Smooth muscle cell of the brain vasculature (primary cell): ENCODE results near the gene LCN12.

Source experiments
- DNase-seq: peaks from one replicate; pipeline ENCODE4 v3.0.0-alpha.2; 2012; ENCODE audit warnings: low read depth, low spot score

LCN12 gene, protein sequence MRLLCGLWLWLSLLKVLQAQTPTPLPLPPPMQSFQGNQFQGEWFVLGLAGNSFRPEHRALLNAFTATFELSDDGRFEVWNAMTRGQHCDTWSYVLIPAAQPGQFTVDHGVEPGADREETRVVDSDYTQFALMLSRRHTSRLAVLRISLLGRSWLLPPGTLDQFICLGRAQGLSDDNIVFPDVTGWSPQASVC

DNA sequence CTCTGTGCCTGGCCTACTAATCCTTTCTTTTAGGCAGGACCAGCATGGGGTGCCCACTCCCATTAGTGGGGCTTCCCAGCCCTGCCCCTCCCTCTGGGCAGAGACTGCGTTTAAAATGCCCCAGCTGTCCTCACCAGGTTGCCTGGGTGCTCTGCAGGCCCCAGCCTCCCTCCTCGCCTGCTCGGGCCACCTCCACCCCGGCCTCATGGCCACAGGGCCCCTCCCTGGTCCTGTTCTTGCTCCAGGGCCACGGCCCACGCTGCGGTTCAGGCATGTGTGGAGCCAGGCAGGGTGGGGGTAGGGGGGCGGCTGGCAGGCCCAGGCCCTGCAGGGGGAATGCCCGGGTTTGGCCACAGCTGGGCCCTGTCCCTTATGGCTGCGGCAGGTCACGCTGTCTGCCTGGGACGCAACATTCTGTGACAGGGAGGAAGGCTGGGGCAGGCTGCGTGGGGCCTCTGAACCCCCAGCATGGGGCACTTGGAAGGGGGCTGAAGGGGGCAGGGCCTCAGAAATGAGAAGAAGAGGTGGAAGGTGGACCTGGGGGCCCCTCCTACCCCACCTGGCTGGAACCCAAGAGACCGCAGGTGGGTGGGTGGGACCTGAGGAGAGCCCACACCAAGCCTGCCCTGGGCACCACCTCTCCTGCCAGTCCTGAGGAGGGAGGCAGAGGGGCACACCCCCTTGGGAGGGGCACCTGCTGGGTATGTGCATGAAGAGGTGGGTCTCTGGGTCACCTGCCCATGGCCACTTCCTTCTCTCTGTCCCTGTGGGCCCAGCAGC is at the start of gene LCN12:
TSS of gene LCN12 (plus strand) at position 733 of the 780 bp plus-strand sequence. CDS start 55 bp downstream, outside the sequence.
- DNase-seq: no peak

DNA sequence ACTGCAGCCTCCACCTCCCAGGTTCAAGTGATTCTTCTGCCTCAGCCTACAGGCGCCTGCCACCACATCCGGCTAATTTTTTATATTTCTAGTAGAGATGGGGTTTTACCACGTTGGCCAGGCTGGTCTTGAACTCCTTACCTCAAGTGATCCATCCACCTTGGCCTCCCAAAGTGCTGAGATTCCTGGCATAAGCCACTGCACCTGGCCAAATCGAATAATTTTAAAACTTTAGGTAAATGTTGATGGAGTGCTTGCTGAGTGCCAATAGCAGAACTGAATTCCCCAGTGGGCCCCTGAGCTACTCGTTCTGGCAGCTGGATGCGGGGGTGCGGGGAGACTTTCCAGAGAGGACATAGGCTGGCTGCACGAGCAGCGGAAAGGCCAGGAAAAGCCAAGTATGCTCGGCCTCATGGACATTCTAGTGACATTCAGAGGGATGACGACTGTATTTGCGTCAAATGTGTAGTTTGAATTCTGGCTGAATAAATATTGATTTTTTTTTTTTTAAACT is 49.0 kb upstream of the LCN12 start:
- DNase-seq: no peak

DNA sequence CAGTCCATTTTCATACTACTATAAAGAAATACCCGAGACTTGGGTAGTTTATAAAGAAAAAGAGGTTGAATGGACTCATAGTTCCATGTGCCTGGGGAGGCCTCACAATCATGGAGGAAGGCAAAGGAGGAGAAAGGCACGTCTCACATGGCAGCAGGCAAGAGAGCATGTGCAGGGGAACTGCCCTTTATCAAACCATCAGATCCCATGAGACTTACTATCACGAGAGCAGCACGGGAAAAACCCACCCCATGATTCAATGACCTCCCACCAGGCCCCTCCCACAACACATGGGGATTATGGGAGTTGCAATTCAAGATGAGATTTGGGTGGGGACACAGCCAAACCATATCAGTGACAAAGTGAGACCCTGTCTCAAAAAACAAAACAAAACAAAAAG is 45.8 kb upstream of the LCN12 start:
- no peak for DNase-seq

DNA sequence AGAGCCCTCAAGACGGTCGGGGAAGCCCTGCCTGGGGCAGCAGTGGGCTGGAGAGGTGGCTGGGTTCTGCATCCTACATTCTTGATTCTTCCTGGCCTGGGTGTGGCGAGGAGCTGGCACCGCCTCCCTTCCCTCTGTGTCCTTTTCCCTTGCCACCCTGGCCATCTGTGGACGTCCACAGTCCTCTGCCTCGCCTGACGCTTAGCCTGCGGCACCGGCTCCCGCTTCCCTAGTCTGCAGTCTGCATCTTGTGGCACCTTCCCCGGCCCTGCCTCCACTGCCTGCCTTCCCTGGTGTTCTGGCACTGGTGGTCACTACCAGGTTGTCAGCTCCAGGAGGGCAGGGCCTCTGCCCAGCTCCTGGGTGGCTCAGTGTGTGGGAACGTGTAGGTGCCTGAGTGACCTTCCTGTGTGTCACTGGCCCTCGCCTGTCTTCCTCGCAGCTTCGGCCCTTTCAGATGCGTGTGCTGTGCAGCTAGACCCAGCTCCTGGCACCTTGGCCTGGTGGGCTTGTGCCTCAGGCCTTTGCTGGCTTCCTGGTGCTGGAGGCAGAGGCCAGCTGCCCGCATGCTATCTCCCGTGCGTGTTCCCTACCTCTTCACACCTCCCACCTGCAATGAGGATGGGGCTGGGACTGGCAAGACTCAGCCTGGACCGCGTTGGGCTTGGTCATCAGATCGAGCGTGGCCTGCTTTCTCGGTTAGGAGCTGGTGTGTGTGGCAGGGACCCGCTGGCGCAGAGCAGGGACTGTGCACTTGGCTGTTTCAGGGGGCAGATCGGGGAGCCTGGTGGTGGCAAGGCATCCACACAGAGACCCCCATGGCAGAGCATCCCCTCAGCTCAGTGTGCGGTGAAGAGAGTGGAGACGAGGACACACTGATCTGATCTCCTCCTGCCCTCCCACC is 44.8 kb upstream of the LCN12 start:
- DNase-seq: no peak

DNA sequence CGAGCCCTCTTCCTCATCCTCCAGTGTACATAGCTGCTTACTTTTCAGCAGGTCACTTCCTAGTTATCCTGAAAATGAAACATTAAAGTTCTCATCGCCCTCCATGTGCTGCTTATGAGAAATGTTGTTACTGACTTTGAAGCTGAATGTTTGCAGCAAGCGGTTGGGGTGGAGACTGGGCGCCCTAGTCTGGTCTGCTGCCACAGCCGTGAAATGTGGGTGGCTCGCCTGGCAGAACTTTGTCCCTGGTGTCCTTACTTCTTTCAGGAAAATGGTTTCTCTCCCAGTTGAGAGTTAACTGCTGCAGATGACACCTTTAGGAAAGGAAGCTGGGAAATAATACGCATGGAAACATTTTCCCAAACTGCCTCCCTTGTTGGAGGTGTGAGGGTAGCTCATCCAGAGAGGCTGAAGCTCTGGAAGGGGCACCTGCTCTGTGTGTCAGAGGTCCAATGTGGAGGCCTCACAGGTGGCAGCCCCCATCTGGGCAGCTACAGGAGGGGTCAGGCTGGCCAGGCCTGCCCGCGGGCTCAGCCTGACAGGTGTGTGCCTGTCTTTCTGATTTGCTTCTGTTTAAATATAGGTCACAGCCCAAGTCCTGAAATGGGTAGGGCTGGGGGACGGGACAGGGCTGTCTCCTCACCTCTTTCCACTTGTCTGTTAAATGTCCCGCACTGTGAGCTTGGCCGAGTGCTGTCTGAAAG is 41.7 kb upstream of the LCN12 start:
- no peak for DNase-seq

DNA sequence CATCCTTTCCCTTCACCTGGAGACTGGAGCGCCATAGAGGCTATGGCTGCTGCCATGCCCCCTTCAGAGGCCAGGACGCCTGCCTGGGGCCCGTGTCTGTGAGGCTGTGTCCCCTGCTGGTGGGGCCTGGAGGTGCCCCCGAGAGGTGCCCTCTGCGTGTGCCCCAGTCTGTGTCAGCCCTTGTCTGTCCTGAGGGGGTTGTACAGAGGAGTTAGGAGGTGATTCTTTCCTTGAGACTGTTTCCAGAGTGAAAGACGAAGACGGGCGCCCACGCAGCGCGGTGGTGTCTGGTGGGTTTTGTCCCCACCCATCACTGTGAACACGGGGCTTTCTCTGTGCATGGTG is 41.2 kb upstream of the LCN12 start:
- DNase-seq: no peak

DNA sequence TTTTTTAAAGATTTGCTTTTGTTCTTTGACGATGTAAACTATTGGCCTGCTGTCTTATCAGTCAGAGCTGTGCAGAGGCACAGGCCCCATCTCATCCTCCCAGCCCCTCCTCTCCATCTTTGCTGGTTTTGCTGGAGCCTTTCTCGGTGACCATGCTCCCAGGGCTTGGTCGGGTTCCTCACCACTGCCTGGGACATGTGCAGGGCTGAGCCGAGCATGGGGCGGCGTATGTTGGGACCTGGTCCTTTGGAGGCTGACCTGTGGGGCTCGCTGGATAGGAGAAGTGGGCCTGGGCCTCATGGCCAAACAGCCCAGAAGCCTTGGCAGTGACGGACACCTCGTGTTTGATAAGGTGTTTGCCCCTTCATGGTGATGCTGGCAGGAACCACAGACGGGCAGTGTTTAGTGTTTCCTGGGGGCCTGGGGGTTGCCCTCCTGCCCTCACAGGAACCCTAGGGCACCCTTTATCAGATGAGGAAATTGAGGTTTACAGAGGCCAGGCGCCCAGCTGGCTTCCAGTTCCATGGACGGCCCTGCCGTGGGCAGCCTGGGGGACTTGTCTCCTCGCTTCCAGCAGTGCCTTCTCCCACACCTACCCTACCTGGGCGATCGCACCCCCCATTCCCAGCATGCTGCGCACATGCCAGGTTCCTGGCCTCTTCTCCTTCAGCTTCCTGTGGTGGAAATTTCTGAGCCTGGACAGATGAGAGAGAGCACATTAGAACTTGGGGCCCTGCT is 38.2 kb upstream of the LCN12 start:
- no peak for DNase-seq

DNA sequence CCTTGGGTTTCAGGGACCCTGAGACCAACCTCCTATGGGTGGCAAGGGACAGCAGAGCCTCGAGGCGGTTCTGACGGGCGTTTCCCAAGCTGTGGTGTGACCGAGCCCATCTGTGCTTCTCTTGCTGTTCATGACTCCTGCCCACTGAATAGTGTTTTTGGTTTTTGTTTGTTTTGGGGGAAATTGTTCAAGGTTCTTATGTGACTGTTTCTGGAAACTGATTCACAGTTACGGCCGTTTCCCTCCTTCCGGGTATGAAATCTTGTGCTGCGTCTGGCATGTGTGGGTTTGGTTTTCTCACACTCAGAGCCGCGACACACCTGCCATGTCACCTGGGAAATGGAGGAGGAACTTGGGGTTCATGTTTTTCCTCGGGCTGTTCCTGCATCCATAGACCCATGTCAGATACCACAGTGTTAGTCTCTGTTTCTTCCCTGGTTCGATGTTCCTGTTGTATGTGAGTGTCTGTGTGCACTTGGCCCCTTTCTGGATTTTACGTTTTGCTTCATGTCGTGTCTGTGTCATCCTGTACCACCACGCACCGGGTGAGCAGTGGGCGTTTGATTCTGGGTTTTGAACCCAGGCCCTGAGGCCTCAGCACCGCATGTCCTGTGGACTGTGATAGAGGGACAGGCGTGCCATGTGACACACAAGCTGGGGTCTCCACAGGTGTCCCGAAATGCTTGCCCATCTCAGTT is 36.3 kb upstream of the LCN12 start:
- no peak for DNase-seq

DNA sequence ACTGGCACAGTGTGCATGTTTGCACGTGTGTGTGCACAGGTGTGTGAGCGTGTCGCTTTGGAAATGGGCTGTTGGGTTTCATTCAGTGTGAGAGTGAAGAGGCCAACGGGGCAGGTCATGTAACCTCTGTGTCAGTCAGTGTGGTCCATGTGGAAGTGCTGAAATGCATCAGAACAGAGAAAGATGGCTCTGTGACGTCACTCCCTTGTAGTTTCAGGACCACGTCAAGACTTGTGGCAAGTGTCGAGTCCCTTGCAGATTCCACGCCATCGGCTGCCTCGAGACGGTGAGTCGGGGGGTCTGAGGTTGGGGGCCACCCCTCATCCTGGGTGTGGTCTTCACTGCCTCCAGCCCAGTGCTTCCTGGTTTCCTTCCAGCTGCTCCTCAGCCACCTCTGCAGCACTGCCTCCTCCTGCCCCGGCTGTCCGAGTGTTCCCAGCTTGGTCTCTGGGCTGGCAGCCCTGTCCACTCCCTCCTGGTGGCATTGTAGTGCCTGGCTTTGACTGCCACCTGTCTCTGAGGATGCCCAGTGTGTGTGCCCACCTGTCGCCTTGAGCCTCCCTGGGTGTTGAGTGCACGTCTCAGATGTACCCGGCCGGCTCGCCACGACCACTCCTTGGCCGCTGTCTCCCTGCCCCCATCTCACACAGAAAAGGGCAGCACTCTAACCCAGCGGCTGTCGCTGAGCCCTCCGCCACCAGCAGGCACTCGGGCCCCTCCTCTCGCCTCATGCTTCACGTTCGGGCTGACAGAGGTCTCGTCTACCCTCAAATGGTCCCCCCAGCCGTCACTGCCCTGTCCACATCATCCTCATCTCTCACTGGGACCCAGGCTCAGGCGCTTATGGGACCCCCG is 35.5 kb upstream of the LCN12 start:
- no peak for DNase-seq

DNA sequence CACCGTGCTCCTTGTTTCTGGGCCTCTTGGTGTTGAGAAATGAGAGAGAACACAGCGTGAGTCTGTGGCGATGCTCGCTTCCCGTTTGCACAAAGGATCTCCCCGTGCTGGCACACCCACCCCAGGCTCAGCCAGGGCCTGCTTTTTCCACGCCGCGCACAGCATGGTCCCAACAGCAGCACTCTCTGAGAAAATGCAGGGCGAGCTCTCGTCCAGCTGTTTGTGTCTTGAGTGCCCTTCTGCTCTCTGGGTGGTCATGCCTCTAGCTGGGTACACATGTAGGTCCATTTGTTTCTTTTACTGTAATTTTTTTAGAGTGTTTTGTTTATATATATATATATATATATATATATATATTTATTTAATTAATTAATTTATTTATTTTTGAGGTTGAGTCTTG is 34.2 kb upstream of the LCN12 start:
- DNase-seq: no peak

DNA sequence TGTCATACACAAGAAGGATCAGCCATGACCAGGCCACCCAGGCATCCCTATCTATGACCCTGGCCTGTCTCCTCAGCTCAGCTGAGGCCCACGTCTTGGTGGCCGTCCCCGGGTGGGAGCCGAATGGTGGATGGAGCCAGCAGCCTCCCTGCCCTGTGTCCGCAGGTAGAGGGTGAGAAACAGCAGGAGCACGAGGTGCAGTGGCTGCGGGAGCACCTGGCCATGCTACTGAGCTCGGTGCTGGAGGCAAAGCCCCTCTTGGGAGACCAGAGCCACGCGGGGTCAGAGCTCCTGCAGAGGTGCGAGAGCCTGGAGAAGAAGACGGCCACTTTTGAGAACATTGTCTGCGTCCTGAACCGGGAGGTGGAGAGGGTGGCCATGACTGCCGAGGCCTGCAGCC is 32.0 kb upstream of the LCN12 start:
- no peak for DNase-seq

DNA sequence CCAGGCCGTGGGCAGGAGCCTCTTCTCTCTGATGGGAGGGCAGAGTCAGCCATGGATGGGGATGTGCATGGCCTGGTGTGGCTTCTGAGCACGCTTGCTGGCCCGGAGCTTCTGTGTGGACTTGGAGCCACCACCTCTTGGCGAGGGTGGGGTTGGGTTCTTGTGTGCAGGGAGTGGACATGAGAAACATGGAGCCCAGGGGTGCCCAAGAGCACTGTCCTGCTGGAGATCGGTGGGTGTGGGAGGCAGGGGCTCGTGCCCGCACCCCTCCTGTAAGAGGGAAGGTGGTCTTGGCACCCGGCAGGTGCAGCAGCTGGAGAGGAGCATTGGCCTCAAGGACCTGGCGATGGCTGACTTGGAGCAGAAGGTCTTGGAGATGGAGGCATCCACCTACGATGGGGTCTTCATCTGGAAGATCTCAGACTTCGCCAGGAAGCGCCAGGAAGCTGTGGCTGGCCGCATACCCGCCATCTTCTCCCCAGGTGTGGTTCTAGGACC is 31.3 kb upstream of the LCN12 start:
- DNase-seq: no peak

DNA sequence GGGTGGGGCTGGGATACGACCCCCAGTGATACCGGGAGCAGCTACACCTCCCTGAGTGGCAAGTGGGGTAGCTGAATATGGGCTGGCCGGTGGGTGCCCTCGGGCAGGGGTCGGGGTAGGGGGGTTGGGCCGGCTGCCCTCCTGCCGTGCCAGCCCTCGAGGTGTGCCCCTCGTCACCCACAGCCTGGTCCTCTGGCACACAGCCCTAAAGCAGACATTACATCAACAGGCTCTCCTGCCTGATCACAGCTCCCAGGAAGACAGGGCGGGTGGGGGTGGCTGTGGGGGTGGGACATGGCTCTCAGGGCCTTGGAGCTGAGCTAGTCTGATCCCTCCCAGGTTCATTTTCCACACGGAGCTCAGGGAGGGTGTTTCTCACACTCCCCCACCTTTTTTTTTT is 30.8 kb upstream of the LCN12 start:
- no peak for DNase-seq

DNA sequence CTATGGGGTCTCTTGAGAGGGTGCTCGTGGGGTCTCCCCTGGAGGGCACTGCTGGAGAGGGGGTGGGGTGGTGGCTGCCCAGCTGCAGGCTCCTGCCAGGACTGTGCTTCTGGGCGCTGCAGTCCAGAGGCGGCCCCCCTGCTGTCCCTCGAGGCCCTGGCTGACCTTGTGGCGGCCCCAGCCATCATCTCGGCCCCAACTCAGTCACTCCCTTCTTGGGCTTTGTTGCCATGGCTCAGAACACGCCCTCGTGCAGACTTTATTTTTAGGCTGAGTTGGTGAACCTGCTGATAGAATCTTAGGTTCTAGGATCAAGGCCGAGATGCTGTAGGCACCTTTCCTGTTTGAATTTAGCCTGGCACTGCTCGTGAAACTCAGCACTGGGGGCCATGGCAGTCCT is 30.4 kb upstream of the LCN12 start:
- DNase-seq: no peak

DNA sequence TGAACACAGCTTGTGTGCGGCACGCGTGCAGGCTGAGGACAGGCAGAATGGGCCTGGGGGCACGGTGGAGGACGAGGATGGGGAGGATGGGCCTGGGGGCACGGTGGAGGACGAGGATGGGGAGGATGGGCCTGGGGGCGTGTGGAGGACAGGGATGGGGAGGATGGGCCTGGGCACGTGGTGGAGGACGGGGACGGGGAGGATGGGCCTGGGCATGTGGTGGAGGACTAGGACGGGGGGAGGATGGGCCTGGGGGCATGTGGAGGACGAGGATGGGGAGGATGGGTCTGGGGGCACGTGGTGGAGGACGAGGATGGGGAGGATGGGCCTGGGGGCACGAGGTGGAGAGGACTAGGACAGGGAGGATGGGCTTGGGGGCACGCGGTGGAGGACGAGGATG is 29.5 kb upstream of the LCN12 start:
- DNase-seq: no peak

DNA sequence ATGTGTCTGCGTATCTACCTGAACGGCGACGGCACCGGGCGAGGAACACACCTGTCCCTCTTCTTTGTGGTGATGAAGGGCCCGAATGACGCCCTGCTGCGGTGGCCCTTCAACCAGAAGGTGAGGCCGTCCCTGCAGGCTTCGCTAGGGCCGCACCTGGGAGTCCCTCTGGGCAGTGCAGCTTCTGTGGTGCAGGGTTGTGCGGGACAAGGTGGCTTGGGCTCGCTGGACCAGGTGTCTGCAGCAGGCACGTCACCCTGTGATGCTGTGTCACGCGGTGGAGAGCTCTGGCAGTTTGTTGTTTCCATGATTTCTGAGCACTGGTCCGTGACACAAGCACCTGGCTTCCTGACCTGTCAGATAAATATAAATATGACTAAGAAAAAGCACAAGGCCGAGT is 28.2 kb upstream of the LCN12 start:
- no peak for DNase-seq

DNA sequence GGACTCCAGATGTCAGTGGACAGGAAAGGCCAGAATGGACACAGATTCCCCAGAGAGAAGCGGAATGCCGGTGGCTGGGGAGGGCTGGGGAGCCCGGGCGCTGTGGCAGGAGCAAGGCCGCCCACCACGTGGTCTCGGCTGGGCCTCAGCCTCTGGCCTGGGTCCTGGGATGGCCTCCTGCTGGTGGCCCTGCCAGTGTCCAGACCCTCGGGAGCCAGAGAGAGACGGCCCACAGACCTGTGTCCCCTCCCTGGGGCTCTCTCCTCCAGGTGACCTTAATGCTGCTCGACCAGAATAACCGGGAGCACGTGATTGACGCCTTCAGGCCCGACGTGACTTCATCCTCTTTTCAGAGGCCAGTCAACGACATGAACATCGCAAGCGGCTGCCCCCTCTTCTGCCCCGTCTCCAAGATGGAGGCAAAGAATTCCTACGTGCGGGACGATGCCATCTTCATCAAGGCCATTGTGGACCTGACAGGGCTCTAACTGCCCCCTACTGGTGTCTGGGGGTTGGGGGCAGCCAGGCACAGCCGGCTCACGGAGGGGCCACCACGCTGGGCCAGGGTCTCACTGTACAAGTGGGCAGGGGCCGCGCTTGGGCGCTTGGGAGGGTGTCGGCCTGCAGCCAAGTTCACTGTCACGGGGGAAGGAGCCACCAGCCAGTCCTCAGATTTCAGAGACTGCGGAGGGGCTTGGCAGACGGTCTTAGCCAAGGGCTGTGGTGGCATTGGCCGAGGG is 26.5 kb upstream of the LCN12 start:
- no peak for DNase-seq

DNA sequence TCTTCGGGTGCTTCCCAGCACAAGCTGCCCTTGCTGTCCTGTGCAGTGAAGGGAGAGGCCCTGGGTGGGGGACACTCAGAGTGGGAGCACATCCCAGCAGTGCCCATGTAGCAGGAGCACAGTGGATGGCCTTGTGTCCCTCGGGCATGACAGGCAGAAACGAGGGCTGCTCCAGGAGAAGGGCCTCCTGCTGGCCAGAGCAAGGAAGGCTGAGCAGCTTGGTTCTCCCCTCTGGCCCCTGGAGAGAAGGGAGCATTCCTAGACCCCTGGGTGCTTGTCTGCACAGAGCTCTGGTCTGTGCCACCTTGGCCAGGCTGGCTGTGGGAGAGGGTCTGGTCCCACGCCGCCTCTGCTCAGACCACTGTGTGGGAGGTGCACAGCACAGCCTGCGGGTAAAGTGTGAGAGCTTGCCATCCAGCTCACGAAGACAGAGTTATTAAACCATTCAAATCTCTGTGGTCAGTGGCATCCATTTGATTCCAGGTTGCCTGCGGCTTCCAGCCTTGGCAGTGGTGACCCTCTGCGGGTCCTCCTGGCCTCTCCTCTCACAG is 25.8 kb upstream of the LCN12 start:
- DNase-seq: no peak
